Gastroesophageal sphincter (tissue), 3 donors: ENCODE measurements around the gene UBE2I.

Experiments used
- POLR2A ChIP-seq, 2 donors: fragments of 450-650 bp; IDR thresholded peaks; one replicate each; pipeline ENCODE4 v1.6.1; 2017; ENCODE audit warnings: antibody characterized with exemption in 2 of 2, mild to moderate bottlenecking in 2 of 2, moderate library complexity in 1 of 2
- POLR2AphosphoS5 ChIP-seq: sonication (generic); formaldehyde crosslinking; IDR thresholded peaks from one replicate; pipeline ENCODE4 v1.6.1; 2017; ENCODE audit warnings: antibody characterized with exemption
- TF ChIP-seq, protein P1 (sequence below), 4 experiments: fragments of 200-600 bp in 2 of 4; fragments of 450-650 bp in 2 of 4; sonication (generic) in 1 of 4; IDR thresholded peaks; one replicate each; pipeline ENCODE4 v1.5.1; 2017 to 2019; ENCODE audit warnings: antibody characterized with exemption in 4 of 4, mild to moderate bottlenecking in 2 of 4, moderate library complexity in 2 of 4

DNA sequence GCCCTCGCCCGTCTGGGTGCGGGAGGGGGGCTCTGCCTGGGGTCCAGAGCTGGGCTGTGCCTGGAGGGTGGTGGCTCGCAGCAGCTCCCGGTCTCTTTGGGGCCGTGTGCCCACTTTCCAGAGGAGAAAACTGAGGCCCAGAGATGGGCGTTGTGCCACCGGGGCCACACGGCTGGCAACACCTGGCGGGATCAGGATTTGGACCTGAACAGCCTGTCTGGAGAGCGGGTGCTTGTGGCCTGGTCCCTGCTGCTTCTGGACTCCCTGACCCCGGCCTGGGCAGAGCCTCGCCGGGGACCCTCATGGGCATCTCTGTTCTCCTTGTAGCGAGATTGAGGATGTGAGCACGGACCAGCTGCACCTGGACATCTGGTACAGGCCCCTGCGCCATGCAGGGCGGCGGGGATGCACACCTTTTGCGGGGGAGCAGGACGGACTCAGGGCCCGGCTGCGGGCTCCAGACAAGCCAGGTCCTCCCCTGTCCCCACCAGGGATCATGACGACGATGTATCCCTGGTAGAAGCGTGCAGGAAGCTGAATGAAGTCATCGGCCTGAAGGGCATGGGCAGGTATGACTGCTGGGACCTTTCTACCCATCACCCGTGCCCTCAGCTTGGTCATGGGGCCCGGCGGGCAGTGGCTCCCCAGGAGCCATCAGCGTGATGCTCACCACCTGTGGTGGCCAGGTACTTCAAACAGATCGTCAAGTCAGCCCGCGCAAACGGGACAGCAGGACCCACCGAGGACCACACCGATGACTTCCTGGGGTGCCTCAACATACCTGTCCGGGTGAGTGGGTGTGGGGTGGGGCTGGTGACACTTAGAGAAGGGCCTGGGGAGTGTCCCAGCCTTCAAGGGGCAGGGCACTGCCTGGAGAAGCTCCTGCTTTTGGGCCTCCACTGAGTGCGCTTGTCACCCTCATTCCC, 32.3 kb downstream of the UBE2I start:
- no peak for TF ChIP-seq POLR2A (IDR thresholded peaks at IDR 0.05)
- TF ChIP-seq, protein P1, sequence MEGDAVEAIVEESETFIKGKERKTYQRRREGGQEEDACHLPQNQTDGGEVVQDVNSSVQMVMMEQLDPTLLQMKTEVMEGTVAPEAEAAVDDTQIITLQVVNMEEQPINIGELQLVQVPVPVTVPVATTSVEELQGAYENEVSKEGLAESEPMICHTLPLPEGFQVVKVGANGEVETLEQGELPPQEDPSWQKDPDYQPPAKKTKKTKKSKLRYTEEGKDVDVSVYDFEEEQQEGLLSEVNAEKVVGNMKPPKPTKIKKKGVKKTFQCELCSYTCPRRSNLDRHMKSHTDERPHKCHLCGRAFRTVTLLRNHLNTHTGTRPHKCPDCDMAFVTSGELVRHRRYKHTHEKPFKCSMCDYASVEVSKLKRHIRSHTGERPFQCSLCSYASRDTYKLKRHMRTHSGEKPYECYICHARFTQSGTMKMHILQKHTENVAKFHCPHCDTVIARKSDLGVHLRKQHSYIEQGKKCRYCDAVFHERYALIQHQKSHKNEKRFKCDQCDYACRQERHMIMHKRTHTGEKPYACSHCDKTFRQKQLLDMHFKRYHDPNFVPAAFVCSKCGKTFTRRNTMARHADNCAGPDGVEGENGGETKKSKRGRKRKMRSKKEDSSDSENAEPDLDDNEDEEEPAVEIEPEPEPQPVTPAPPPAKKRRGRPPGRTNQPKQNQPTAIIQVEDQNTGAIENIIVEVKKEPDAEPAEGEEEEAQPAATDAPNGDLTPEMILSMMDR (IDR thresholded peaks at IDR 0.05): no peak
- TF ChIP-seq POLR2AphosphoS5: no peak
